Stimulated activated CD8-positive, alpha-beta memory T cell treated with anti-CD3 and anti-CD28 coated beads, Interleukin-2, amount 100 ng/mL, for 1 hour (primary cell): ENCODE measurements around the gene SYNJ1.
"Not testable (repeated sequence)": the region's sequence is repeated elsewhere in the genome, so short reads cannot be mapped to it uniquely, and the experiment has no call there.

Source experiments
- DNase-seq, 2 donors: peaks; one replicate each; pipeline ENCODE4 v3.0.0-alpha.2; 2020; ENCODE audit warnings: low read depth in 2 of 2

Gene SYNJ1

GRCh38 chr21:32613436-32614043 is 114.3 kb downstream of the SYNJ1 start:
- DNase-seq = no peak

- no peak for DNase-seq
Measured at GRCh38 chr21:32612999-32613337, 114.8 kb downstream of the SYNJ1 start.

- DNase-seq = peak; percentile 73 to 76
Measured at GRCh38 chr21:32612075-32612998, 115.5 kb downstream of the SYNJ1 start, which contains the start of gene CFAP298. Gene CFAP298 (minus strand): TSS chr21:32612377. CDS start chr21:32612243, 134 bp downstream.

- DNase-seq = peak in 1 of 2 donors; percentile 7
Measured at GRCh38 chr21:32611471-32611997, 116.3 kb downstream of the SYNJ1 start.

- DNase-seq = not testable (repeated sequence)
Measured at GRCh38 chr21:32610940-32611339, 116.9 kb downstream of the SYNJ1 start.

- no peak for DNase-seq
Measured at GRCh38 chr21:32608851-32609250, 119.0 kb downstream of the SYNJ1 start.

GRCh38 chr21:32605469-32605868 is 122.3 kb downstream of the SYNJ1 start:
- DNase-seq = no peak

- no peak for DNase-seq
Measured at GRCh38 chr21:32604464-32604863, 123.3 kb downstream of the SYNJ1 start.

- DNase-seq = no peak
Measured at GRCh38 chr21:32603131-32603530, 124.7 kb downstream of the SYNJ1 start.

GRCh38 chr21:32602099-32602498 is 125.7 kb downstream of the SYNJ1 start:
- DNase-seq = no peak

GRCh38 chr21:32599526-32599925 is 128.3 kb downstream of the SYNJ1 start:
- DNase-seq = no peak

- no peak for DNase-seq
Measured at GRCh38 chr21:32599091-32599490, 128.7 kb downstream of the SYNJ1 start.

- DNase-seq = no peak
Measured at GRCh38 chr21:32597205-32597604, 130.6 kb downstream of the SYNJ1 start.

GRCh38 chr21:32595431-32595830 is 132.4 kb downstream of the SYNJ1 start:
- no peak for DNase-seq

- DNase-seq = no peak
Measured at GRCh38 chr21:32593690-32594089, 134.1 kb downstream of the SYNJ1 start.

GRCh38 chr21:32592929-32593502 is 134.8 kb downstream of the SYNJ1 start:
- DNase-seq = no peak

GRCh38 chr21:32590130-32590529 is 137.7 kb downstream of the SYNJ1 start:
- no peak for DNase-seq

- DNase-seq = no peak
Measured at GRCh38 chr21:32587651-32588050, 140.2 kb downstream of the SYNJ1 start.

- no peak for DNase-seq
Measured at GRCh38 chr21:32587120-32587519, 140.7 kb downstream of the SYNJ1 start.

GRCh38 chr21:32585970-32586369 is 141.8 kb downstream of the SYNJ1 start:
- DNase-seq = no peak

- DNase-seq = no peak
Measured at GRCh38 chr21:32585042-32585710, 142.6 kb downstream of the SYNJ1 start, which contains the start of gene TCP10L. Gene TCP10L (minus strand): TSS chr21:32585523. CDS start chr21:32584304, 1,219 bp downstream.

- no peak for DNase-seq
Measured at GRCh38 chr21:32584472-32584871, 143.3 kb downstream of the SYNJ1 start.
